Activated CD4-positive, alpha-beta T cell treated with anti-CD3 and anti-CD28 coated beads, Interleukin-2, amount 10 ng/mL, durations not matched to agents 24 days and 14 days (primary cell): ENCODE results near the gene TNFRSF1B. TPM values are rescaled to one million over a fixed set of nuclear protein-coding genes. Genes with fewer than 3 reads are reported as not detected.
A peak's percentile ranks its signal among the peaks of the same experiment; 100 is the strongest.

ENCODE experiments used
- DNase-seq: peaks from one replicate; pipeline ENCODE4 v3.0.0; 2022
- H3K27ac Mint-ChIP-seq: one replicate; pipeline ENCODE4 v1.8.0; 2022; ENCODE audit warnings: mild to moderate bottlenecking, mixed read lengths
- H3K27me3 Mint-ChIP-seq: one replicate; pipeline ENCODE4 v1.8.0; 2022; ENCODE audit warnings: mixed read lengths
- H3K36me3 Mint-ChIP-seq: one replicate; pipeline ENCODE4 v1.8.0; 2022; ENCODE audit warnings: low read depth, mild to moderate bottlenecking, mixed read lengths
- H3K4me1 Mint-ChIP-seq: one replicate; pipeline ENCODE4 v1.8.0; 2021; ENCODE audit warnings: mixed read lengths
- H3K4me3 Mint-ChIP-seq: one replicate; pipeline ENCODE4 v1.8.0; 2022; ENCODE audit warnings: mild to moderate bottlenecking, moderate library complexity, mixed read lengths
- H3K9me3 Mint-ChIP-seq: one replicate; pipeline ENCODE4 v1.8.0; 2021; ENCODE audit warnings: mixed read lengths
- intact Hi-C: fragments of 100-400 bp; cut with micrococcal nuclease; formaldehyde crosslinking; loops from one replicate; pipeline ENCODE4 v1.15.1; 2023
- total RNA-seq: library from RNA; stranded (reverse); gene quantifications from 2 replicates; pipeline ENCODE4 v1.2.3, GENCODE V29; 2022

TNFRSF1B gene
- total RNA-seq, 1 donor from 2014 or later = 145 TPM

- no peak for DNase-seq
- Mint-ChIP-seq H3K36me3 (peaks cover 65% of the 10 kb centered on the region), H3K27ac (peak overlapping the region; percentile 51), H3K4me1 (peaks cover 48% of the 10 kb centered on the region), H3K27me3 (no peaks in the 10 kb centered on the region), H3K4me3 (no peak overlapping the region), H3K9me3 (no peaks in the 10 kb centered on the region)
- intact Hi-C loops = no loop called here
Observed at GRCh38 chr1:12191242-12192032, 24.6 kb downstream of the TNFRSF1B start.

DNA sequence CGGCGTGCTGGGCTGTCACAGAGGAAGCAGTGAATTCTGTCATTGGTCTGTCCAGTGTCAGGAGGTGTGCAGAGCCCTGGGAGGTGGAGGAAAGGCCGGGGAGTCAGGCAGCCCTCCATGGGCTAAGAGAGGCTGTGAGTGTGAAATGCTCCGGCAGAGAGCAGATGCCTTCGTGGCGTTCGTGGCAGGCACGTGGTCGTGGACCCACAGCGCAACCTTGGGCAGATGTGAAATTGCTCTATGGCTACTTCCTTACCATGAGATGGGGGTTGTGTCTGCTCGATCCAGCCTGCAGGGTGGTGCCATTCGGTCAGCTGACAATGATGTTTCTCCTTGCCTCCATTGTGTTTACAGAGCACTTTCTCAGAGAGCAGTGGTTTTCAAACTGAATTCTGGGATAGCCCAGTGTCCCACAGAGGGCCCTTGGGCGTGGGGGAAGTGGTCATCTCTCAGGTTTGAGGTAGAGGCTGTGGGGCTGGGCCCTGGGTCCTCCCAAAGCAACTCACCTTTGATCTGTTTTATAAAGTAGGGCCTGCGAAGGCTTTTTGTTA is 27.9 kb downstream of the TNFRSF1B start:
- H3K27me3 Mint-ChIP-seq = no peaks in the 10 kb centered on the region
- no peaks in the 10 kb centered on the region for H3K9me3 Mint-ChIP-seq
- DNase-seq = no peak
- peaks cover 35% of the 10 kb centered on the region for H3K4me1 Mint-ChIP-seq
- intact Hi-C loops = no loop called here
- H3K27ac Mint-ChIP-seq = peak overlapping the region; percentile 32
- H3K36me3 Mint-ChIP-seq = peaks cover 62% of the 10 kb centered on the region
- H3K4me3 Mint-ChIP-seq = no peak overlapping the region

DNA sequence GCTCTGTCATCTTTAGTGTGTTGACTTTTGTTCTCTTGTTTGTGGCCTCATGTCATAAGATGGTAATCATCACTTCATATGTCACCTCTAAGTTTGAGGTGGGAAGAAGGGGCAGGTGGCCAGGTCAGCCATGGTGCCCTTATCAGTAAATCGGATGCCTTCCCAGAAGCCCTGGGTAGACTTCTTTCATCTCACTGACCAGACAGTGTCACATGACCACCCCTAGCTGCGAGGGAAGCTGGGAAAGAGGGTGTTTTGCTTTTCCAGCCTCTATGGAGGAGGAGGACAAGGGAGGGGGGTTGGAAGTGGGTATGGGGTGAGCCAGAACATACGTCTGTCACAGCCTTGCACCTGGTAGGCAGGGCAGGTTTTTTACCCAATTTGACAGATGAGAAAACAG is 28.6 kb downstream of the TNFRSF1B start:
- H3K27ac Mint-ChIP-seq = peak overlapping the region; percentile 31
- H3K4me3 Mint-ChIP-seq = no peak overlapping the region
- DNase-seq = no peak
- H3K9me3 Mint-ChIP-seq = no peaks in the 10 kb centered on the region
- H3K4me1 Mint-ChIP-seq = peaks cover 33% of the 10 kb centered on the region
- H3K36me3 Mint-ChIP-seq = peaks cover 63% of the 10 kb centered on the region
- no peaks in the 10 kb centered on the region for H3K27me3 Mint-ChIP-seq
- intact Hi-C loops = no loop called here

- intact Hi-C loops = no loop called here
- no peaks in the 10 kb centered on the region for H3K27me3 Mint-ChIP-seq
- peaks cover 34% of the 10 kb centered on the region for H3K4me1 Mint-ChIP-seq
- H3K4me3 Mint-ChIP-seq = no peak overlapping the region
- H3K27ac Mint-ChIP-seq = no peak overlapping the region
- H3K36me3 Mint-ChIP-seq = peaks cover 60% of the 10 kb centered on the region
- DNase-seq = no peak
- no peaks in the 10 kb centered on the region for H3K9me3 Mint-ChIP-seq
Observed at GRCh38 chr1:12196641-12197482, 30.1 kb downstream of the TNFRSF1B start.

DNA sequence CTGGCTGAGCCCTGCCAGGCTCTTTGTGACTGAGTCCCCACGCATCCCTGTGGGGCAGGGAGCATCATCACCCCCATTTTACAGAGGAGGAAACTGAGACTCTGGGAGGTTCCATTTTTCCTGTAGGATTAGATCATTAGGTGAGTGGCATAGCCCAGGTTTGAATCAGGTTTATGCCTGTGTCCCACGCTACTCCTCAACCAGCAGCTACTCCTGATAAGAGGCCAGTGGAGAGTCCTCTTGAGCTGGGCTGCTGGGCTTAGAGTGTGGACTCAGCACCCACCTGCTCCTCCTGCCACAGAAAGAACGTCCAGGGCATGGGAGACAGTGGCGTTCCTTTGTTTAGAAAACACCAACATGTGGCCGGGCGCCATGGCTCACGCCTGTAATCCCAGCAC is 30.7 kb downstream of the TNFRSF1B start:
- no peak overlapping the region for H3K27ac Mint-ChIP-seq
- H3K9me3 Mint-ChIP-seq = no peaks in the 10 kb centered on the region
- H3K4me3 Mint-ChIP-seq = no peak overlapping the region
- peaks cover 38% of the 10 kb centered on the region for H3K4me1 Mint-ChIP-seq
- intact Hi-C loops = no loop called here
- no peaks in the 10 kb centered on the region for H3K27me3 Mint-ChIP-seq
- no peak for DNase-seq
- peaks cover 59% of the 10 kb centered on the region for H3K36me3 Mint-ChIP-seq

DNA sequence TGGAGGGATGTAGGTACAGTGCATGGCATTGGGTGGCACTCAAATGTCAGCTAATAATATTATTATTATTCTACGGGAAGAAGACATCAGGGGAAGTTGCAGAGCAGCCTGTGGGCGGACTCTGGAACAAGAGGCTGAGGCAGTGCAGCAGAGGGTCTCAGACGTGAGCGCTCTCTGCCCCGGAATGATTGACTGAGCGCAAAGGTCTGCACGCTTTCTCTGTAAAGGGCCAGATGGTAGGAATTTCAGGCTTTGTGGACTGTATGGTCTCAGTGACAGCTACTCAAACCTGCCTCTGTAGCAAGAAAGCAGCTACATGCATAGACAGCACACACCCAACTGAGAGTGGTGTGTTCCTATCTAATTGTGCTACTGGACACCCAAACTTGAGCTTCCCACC is 33.4 kb downstream of the TNFRSF1B start:
- Mint-ChIP-seq H3K36me3 (peaks cover 58% of the 10 kb centered on the region), H3K27me3 (no peaks in the 10 kb centered on the region), H3K27ac (no peak overlapping the region), H3K9me3 (no peaks in the 10 kb centered on the region), H3K4me3 (no peak overlapping the region), H3K4me1 (peaks cover 41% of the 10 kb centered on the region)
- intact Hi-C loops = no loop called here
- no peak for DNase-seq

DNA sequence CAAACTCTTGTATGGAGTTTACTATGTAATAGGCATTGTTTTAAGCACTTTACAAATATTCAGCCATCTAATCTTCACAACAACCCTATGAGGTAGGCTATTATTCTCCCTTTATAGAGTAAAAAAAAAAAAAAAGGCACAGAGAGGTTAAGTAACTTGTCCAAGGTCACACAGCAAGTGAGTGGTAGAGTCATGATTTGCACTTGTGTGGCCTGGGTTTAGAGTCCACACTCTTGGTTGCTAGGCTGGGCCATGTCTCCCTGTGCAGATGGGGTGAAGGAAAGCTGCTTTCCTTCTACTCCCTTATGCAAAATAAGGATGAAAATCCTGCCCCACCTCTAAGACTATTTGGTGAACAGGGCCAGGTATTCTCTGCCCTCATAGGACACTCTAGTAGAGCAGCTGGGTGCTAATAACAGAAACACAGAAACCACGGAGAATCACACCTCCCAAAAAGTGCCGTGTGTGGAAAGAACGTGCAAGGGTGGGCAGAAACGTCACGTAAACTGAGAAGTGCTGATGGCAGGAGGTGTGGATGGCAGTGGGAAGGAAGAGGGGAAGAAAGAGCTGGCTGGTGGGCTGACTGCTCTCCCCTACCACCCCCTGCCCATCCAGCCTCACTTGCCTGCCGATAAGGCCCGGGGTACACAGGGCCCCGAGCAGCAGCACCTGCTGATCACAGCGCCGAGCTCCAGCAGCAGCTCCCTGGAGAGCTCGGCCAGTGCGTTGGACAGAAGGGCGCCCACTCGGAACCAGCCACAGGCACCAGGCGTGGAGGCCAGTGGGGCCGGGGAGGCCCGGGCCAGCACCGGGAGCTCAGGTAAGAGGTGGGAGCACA is 34.8 kb downstream of the TNFRSF1B start:
- Mint-ChIP-seq H3K36me3 (peaks cover 59% of the 10 kb centered on the region), H3K27ac (peak overlapping the region; percentile 21), H3K4me3 (no peak overlapping the region), H3K9me3 (no peaks in the 10 kb centered on the region), H3K27me3 (no peaks in the 10 kb centered on the region), H3K4me1 (peaks cover 44% of the 10 kb centered on the region)
- DNase-seq = no peak
- intact Hi-C loops = no loop called here

- Mint-ChIP-seq H3K9me3 (no peaks in the 10 kb centered on the region), H3K4me1 (peaks cover 41% of the 10 kb centered on the region), H3K27ac (peak overlapping the region; percentile 60), H3K27me3 (no peaks in the 10 kb centered on the region), H3K36me3 (peaks cover 57% of the 10 kb centered on the region), H3K4me3 (no peak overlapping the region)
- intact Hi-C loops = no loop called here
- no peak for DNase-seq
Observed at GRCh38 chr1:12202190-12202497, 35.4 kb downstream of the TNFRSF1B start.

- peak overlapping the region; percentile 60 for H3K27ac Mint-ChIP-seq
- H3K4me3 Mint-ChIP-seq = no peak overlapping the region
- peaks cover 57% of the 10 kb centered on the region for H3K36me3 Mint-ChIP-seq
- no peak for DNase-seq
- no peaks in the 10 kb centered on the region for H3K9me3 Mint-ChIP-seq
- peaks cover 41% of the 10 kb centered on the region for H3K4me1 Mint-ChIP-seq
- intact Hi-C loops = no loop called here
- no peaks in the 10 kb centered on the region for H3K27me3 Mint-ChIP-seq
Observed at GRCh38 chr1:12202577-12202976, 35.8 kb downstream of the TNFRSF1B start.

- intact Hi-C loops = loop anchor here (1.0 to 2.0 kb wide), 2 partner anchors 24 to 47 kb away; no protein-coding TSS in a partner anchor
- no peak for DNase-seq
- Mint-ChIP-seq H3K9me3 (no peaks in the 10 kb centered on the region), H3K36me3 (peaks cover 59% of the 10 kb centered on the region), H3K27me3 (no peaks in the 10 kb centered on the region), H3K4me1 (peaks cover 42% of the 10 kb centered on the region), H3K27ac (peak overlapping the region; percentile 89), H3K4me3 (peak overlapping the region; percentile 55)
Observed at GRCh38 chr1:12203216-12204007, 36.6 kb downstream of the TNFRSF1B start.

DNA sequence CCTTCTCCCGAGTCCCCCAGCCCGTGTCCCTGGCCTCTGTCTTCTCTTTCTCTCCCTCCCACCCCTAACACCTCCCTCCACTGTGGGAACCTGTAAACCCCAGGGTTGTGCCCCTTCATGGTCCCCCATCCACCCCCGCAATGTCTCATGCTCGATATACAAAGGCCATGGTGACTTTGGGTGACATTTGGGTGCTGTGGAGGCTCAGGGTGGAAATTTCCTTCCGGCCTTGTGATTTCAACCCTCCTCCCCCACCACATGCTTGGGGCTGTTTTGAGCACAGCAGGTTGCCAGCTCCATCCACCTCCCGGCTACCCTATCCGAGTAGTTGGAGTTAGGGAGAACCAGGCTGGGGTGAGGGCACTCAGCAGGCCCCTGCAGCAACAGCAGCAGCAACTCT is 37.3 kb downstream of the TNFRSF1B start:
- H3K4me1 Mint-ChIP-seq = peaks cover 49% of the 10 kb centered on the region
- peak overlapping the region; percentile 89 for H3K27ac Mint-ChIP-seq
- H3K9me3 Mint-ChIP-seq = no peaks in the 10 kb centered on the region
- peak; percentile 71 for DNase-seq
- H3K36me3 Mint-ChIP-seq = peaks cover 60% of the 10 kb centered on the region
- H3K4me3 Mint-ChIP-seq = peak overlapping the region; percentile 55
- H3K27me3 Mint-ChIP-seq = no peaks in the 10 kb centered on the region
- intact Hi-C loops = loop anchor here (1.0 to 2.0 kb wide), 2 partner anchors 25 to 47 kb away; no protein-coding TSS in a partner anchor

GRCh38 chr1:12204754-12205658 is 38.2 kb downstream of the TNFRSF1B start:
- Mint-ChIP-seq H3K9me3 (no peaks in the 10 kb centered on the region), H3K27ac (peak overlapping the region; percentile 89), H3K4me1 (peaks cover 50% of the 10 kb centered on the region), H3K27me3 (no peaks in the 10 kb centered on the region), H3K4me3 (no peak overlapping the region), H3K36me3 (peaks cover 56% of the 10 kb centered on the region)
- no peak for DNase-seq
- intact Hi-C loops = loop anchor here (1.0 to 2.0 kb wide), 2 partner anchors 26 to 48 kb away; no protein-coding TSS in a partner anchor
